DMS153 treated with DMSO at 0.1 percent for 48 hours (cell line): Measurements from ENCODE around the gene FRAS1.
"Not testable (repeated sequence)": the region's sequence is repeated elsewhere in the genome, so short reads cannot be mapped to it uniquely, and the experiment has no call there.

Experiments
- DNase-seq: peaks from one replicate; lab custom pipeline; 2025; ENCODE audit not compliant: unreplicated experiment; lab: John Stamatoyannopoulos, UW

Gene FRAS1

GRCh38 chr4:78210694-78211410 is 153.7 kb downstream of the FRAS1 start:
- DNase-seq: no peak

GRCh38 chr4:78213218-78213617 is 156.1 kb downstream of the FRAS1 start:
- peak; percentile 61 for DNase-seq

DNA sequence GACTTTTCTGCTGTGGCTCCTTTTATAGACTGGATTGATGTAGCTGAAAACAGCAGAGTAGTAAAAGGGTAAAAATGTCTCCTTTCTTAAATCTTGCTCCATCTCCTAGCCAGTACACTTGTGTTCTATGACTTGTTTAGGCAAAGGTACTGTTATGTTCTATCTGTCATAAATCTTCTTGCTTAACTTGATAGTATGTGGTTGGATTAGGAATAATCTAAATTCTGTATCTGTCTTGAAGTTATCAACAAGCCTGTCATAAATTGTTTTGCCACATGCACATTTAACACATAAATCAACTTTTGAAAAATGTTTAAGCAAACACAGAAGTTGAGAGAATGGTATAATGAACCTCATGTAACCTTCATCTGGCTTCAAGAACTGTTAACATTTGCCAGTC is 157.0 kb downstream of the FRAS1 start:
- DNase-seq: no peak

DNA sequence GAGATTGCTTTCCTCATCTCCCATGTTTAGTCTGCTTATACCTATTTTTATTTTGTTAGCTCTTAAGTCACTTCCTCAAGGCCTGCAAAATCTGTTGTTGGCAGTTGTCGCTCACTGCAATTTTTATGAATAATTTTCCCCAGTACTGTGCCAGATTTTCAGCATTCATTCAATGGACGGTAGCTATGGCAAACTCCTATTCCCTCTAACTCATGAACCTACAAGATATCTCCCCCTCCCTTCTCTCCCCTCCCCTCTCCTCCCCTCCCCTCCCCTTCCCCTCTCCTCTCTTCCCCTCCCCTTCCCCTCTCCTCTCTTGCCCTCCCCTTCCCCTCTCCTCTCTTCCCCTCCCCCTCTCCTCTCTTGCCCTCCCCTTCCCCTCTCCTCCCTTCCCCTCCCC is 160.4 kb downstream of the FRAS1 start:
- no peak for DNase-seq

GRCh38 chr4:78218260-78218659 is 161.1 kb downstream of the FRAS1 start:
- no peak for DNase-seq

DNA sequence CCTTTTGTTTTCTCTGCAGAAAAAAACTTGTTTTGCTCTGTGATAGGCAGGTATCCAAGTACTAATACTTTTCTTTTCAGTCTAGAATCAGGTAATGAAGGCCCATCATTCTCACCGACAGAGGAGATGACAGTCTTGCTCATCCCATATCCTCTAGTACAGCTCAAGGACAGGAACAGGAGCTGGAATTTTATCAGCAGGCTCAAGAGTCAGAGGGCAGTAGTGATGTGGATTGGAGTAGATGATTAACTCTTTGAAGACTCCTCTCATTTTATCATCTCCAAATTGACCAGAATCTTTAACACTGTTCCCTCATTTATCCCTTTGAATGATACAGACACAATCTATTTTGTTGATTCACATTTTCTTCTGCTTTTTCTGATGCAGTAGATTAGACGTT is 162.7 kb downstream of the FRAS1 start:
- DNase-seq: no peak

DNA sequence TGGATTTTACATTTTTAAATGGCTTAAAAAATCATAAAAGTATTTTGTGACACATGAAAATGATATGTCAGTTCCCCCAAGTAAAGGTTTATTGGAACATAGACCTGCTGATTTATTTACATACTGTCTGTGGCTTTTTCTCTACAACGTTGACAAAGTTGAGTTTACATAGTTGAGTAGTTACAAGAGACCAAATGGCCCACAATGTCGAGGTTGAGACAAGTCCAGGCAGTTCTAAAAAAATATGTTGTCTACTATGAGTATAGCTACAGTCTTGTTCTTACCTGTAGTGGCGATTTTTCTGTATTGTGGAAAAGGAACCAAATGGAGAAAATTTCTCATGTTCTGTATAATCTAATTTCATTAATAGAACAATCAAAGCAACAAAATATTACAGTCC is 163.2 kb downstream of the FRAS1 start:
- no peak for DNase-seq

GRCh38 chr4:78222575-78223186 is 165.6 kb downstream of the FRAS1 start:
- DNase-seq: peak; percentile 95

- no peak for DNase-seq
Observed at GRCh38 chr4:78225236-78225635, 168.1 kb downstream of the FRAS1 start.

DNA sequence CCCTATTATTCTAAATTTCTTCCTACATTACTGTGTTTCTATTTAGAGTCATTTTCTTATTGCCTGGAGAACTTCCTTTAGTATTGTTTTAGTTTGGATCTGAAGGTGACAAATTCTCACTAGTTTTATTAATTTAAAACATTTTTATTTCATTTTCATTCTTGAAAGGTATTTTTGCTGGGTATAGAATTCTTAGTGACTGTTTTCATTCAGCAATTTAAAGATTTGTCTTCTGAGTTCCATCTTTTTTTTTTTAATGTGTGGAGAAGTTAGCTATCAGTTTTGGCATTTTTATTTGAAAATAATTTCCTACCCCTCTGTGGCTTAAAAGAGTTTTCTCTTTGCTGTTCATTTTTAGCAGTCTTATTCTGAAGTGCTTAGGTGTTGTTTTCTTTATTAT is 169.2 kb downstream of the FRAS1 start:
- DNase-seq: no peak

DNA sequence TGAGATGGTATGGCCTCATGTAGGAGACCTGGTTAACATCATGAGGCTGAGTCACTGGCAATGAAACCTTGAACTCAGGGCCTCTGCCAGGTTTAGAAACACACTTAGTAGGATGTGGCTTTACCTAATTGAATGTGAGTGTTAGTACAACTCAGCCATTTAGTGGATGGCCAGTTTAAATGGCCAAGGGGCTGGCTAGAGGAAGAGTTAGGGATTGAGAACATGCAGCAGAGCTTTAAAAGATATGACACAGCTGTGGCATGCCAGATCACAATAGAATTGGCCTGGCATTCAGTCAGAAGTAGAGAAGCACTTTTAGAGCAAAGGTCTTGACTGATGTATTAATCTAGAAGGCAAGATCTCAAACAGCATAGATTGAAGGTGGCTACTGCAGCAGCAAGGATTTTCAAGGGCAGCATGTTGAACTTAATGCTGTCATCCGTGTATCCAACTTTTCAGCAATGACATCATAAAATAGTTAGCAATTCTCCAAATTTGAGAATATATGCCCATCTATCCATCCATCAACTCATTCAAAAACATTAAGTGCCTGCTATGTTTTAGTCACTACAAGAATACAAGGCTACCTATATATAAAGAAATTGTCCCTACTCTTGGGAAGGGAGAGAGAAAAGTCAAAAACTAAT is 170.4 kb downstream of the FRAS1 start:
- DNase-seq: no peak

DNA sequence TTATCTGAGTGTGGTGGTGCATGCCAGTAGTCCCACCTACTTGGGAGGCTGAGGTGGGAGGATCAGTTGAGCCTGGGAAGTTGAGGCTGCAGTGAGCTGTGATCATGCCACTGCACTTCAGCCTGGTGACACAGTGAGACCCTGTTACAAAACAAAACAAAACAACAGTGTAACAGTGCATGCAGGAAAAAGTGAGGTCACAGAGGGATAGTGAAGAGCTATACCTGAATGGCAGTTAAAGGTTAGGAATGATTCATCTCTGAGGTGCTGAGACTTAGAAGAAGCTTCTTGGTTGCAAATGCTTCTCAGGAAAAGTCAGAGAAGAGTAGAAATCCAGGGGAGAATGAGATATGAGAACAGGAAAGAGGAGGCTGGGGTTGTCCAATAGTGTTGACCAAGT is 178.7 kb downstream of the FRAS1 start:
- no peak for DNase-seq

DNA sequence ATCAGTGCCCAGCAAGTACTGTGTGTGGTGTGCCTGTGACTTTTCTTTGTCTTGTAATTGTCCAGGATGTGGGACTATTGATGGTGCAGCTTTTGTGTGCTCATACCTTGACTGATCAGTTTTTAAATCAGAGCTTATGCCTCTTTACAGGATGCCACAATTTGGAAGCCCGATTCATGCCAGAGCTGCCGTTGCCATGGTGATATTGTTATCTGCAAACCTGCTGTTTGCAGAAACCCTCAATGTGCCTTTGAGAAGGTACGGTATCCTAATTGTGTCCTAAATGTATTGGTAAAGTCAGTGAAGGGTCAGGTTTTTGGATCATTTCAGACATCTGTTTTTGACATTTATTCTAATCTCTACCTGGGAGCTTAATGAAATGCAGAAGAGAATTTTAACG is 180.2 kb downstream of the FRAS1 start:
- no peak for DNase-seq

DNA sequence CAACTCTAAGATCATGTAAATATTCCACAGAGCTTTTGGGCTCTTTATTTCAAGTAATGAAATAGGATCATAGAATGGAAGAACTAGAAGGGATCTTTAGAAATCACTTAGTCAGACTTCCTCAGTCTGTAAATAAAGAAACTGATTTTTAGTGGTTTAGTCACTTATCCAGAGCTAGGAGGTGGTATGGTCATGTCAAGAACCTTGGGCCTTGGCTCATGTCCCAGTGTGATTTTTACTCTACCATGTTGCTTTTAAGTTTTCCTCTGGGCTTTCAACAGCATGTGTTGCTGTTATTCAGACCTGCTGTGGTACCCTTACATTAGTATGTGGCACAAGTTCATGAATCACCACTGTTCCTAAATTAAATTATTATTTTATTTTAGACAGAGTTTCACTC is 184.9 kb downstream of the FRAS1 start:
- DNase-seq: no peak

GRCh38 chr4:78244705-78245485 is 187.8 kb downstream of the FRAS1 start:
- DNase-seq: no peak

DNA sequence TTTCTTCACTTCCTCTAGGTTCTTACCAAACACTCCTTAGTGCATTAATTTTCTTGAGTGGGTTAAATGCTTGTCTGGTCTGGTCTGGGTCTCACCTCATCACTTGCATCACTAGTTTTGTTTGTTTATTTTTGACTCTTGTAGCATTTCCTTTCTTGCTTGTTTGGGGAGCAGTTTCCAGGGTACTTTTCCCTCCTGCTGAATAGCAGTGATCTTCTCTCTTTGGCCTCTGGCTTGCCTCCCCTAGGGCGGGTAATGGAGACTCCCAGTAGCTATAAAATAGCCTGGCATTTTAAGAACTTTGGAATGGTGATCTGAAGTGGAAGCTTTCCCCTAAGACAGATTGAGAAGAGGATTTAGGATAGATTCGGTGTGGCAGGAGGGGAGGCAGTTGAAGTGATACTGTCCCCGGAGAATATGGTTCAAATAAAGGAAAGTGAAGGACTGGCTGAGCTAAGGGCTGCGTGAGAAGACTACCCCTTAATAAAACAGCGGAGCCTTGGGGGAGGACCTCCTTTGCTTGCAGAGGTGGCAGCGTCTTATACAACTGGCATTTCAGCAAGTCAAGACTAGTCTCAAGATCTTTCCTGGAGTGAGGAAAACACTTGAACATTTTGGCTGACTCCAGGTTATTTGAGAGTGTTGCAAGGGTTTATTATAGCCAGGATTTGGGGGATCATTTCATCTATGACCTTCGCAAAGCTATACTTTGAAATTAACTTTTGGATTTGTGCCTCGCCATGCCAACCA is 190.6 kb downstream of the FRAS1 start:
- DNase-seq: no peak

DNA sequence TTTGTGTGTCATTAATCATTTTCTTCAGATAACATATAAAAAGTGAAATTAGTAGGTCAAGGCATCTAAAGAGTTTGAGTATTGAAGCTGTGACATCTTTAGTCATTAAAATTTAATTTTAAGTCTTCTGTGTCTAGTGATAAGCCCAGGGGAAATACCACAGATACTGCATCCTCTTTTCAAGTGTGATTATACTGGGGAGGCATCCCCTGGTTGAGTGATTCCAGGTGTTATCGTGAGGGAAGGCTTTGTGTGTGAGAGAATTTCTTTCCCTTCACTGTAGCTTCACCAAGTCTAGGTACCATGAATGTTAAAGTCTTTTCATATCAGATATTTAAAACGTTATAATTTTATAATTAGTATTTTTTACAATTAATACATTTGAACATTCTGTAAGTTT is 193.4 kb downstream of the FRAS1 start:
- DNase-seq: no peak

GRCh38 chr4:78252773-78253172 is 195.7 kb downstream of the FRAS1 start:
- DNase-seq: not testable (repeated sequence)

GRCh38 chr4:78254893-78255292 is 197.8 kb downstream of the FRAS1 start:
- DNase-seq: no peak

DNA sequence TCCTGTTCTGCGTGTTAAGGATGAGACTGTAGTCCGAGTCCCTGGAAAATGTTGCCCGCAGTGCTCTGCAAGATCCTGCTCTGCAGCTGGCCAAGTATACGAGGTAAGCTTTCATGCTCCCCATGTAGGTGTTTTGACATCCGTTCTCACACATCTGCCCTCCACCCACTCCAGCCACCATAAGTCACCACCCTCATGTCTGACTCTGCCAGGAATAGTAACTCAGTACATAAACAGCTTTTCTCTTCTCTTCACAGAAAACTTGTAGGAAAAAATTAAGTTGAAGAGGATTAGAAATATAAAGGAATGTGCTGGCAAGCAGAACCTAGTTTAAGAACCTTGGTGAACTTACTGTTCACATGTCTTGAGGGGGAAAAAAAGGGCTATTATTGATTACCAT is 207.9 kb downstream of the FRAS1 start:
- no peak for DNase-seq

- DNase-seq: no peak
Observed at GRCh38 chr4:78267790-78268189, 210.7 kb downstream of the FRAS1 start.
